Hepatocyte (in vitro differentiated cells): ENCODE data around the gene BLOC1S1.

Source experiments
- EZH2 ChIP-seq: fragments of 200-600 bp; sonication (generic); IDR thresholded peaks from 2 replicates; pipeline ENCODE4 v1.6.1; 2016; ENCODE audit warnings: antibody characterized with exemption, mild to moderate bottlenecking, borderline replicate concordance
- TF ChIP-seq, protein P1 (sequence below): fragments of 200-600 bp; sonication (generic); IDR thresholded peaks from 2 replicates; pipeline ENCODE4 v1.5.1; 2016; ENCODE audit warnings: antibody characterized with exemption, mild to moderate bottlenecking; ENCODE audit not compliant: poor library complexity

GRCh38 chr12:55696796-55697462 lies 18.9 kb upstream of the BLOC1S1 start:
- TF ChIP-seq, protein P1, sequence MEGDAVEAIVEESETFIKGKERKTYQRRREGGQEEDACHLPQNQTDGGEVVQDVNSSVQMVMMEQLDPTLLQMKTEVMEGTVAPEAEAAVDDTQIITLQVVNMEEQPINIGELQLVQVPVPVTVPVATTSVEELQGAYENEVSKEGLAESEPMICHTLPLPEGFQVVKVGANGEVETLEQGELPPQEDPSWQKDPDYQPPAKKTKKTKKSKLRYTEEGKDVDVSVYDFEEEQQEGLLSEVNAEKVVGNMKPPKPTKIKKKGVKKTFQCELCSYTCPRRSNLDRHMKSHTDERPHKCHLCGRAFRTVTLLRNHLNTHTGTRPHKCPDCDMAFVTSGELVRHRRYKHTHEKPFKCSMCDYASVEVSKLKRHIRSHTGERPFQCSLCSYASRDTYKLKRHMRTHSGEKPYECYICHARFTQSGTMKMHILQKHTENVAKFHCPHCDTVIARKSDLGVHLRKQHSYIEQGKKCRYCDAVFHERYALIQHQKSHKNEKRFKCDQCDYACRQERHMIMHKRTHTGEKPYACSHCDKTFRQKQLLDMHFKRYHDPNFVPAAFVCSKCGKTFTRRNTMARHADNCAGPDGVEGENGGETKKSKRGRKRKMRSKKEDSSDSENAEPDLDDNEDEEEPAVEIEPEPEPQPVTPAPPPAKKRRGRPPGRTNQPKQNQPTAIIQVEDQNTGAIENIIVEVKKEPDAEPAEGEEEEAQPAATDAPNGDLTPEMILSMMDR: no peak
- TF ChIP-seq EZH2: no peak
